NT2/D1 (cell line): ENCODE measurements around the gene SAMD9L.

Experiments
- YY1 ChIP-seq: IDR thresholded peaks from 2 replicates; pipeline ENCODE4 v1.6.1; 2011; ENCODE audit not compliant: insufficient read length, insufficient read depth
- ZNF274 ChIP-seq: IDR thresholded peaks from 2 replicates; pipeline ENCODE4 v1.6.1; 2011; ENCODE audit warnings: mild to moderate bottlenecking, low read depth, low read length

DNA sequence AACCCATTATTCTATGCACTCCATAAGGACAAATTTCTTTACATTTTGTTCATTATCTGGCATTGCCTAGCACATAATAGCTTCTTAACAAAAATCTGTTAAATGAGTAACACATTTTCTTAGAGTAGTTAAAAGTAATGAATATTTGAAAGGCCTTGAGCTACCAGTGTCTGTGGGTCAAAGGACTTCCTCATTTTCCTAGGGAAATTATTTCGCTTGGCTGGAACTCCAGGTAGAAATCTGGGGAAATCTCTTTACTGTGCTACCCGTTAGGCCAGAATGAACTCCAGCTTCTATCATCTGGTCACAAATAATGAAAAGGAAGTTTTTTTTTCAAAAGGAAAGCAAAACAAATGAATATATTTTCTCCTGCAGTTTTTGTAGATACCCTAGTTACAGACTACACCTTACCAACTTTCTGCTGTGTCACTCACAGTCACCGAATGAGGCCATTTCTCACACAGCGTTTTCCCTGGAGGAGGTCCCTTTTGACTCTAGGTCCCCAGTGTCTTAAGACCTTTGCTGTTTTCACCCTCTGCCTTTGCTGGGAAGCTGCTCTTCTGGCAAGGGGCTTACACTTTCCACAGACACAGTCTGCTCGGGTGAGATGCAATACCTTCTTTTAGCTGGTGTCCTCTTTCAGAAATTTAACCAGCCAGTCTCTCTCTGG, 1.6 kb downstream of the SAMD9L start:
- TF ChIP-seq ZNF274: no peak
- TF ChIP-seq YY1: no peak
